HEK293 (cell line): Measurements from ENCODE around the gene CREB5.

ENCODE experiments used
- CTCF ChIA-PET: fragments of 350-600 bp; formaldehyde crosslinking; extraction: SDS; loops from one replicate; lab custom pipeline; 2021; ENCODE audit warnings: antibody characterized with exemption; lab: Yijun Ruan, JAX
- POLR2A ChIA-PET: fragments of 300-600 bp; formaldehyde crosslinking; extraction: SDS; loops from one replicate; lab custom pipeline; 2020; ENCODE audit warnings: antibody characterized with exemption, inconsistent platforms; lab: Yijun Ruan, JAX
- H3K27ac ChIP-seq: fragments of 200-500 bp; sonication (Bioruptor generic); 2 replicates; pipeline ENCODE4 v1.5.1; 2014; ENCODE audit warnings: low read depth, low read length, control low read depth, inconsistent platforms; ENCODE audit errors: extremely low read depth
- H3K36me3 ChIP-seq, 2 experiments: fragments of 200-500 bp in 1 of 2; sonication (Bioruptor generic) in 1 of 2; 1 replicate in 1 of 2; 2 replicates in 1 of 2; pipeline ENCODE4 v1.5.1; 2014 to 2017; ENCODE audit warnings: inconsistent platforms in 2 of 2, low read length in 2 of 2; ENCODE audit not compliant: control insufficient read depth in 2 of 2, insufficient read depth in 1 of 2
- H3K4me1 ChIP-seq: fragments of 200-500 bp; sonication (Bioruptor generic); 2 replicates; pipeline ENCODE4 v1.5.1; 2014; ENCODE audit warnings: mild to moderate bottlenecking, low read length, inconsistent platforms; ENCODE audit not compliant: control insufficient read depth, insufficient read depth
- H3K4me3 ChIP-seq: 2 replicates; pipeline ENCODE4 v1.5.1; 2011; ENCODE audit warnings: low read depth, mild to moderate bottlenecking, control low read depth, low read length, moderate library complexity
- H3K9me3 ChIP-seq: fragments of 200-500 bp; sonication (Bioruptor generic); 2 replicates; pipeline ENCODE4 v1.5.1; 2014; ENCODE audit warnings: low read depth, low read length, inconsistent platforms; ENCODE audit not compliant: control insufficient read depth, insufficient read depth
- EGR2 ChIP-seq: fragments of 450-650 bp; formaldehyde crosslinking; IDR thresholded peaks from 2 replicates; pipeline ENCODE4 v1.5.1; 2016; ENCODE audit warnings: low read depth, missing biosample characterization, missing genetic modification characterization
- REPIN1 ChIP-seq: fragments of 450-650 bp; formaldehyde crosslinking; IDR thresholded peaks from 2 replicates; pipeline ENCODE4 v1.5.1; 2017; ENCODE audit warnings: missing biosample characterization, missing genetic modification characterization, low read depth
- SETDB1 ChIP-seq: IDR thresholded peaks from one replicate; pipeline ENCODE4 v1.6.1; 2017; ENCODE audit warnings: mild to moderate bottlenecking, low read length, moderate library complexity, mixed read lengths; ENCODE audit not compliant: insufficient read length
- ZBTB21 ChIP-seq: fragments of 450-650 bp; formaldehyde crosslinking; IDR thresholded peaks from 2 replicates; pipeline ENCODE4 v1.5.1; 2017; ENCODE audit warnings: missing biosample characterization, missing genetic modification characterization
- ZEB2 ChIP-seq: fragments of 450-650 bp; formaldehyde crosslinking; IDR thresholded peaks from 2 replicates; pipeline ENCODE4 v1.5.1; 2016; ENCODE audit warnings: missing biosample characterization, missing genetic modification characterization
- ZFP37 ChIP-seq: fragments of 450-650 bp; formaldehyde crosslinking; IDR thresholded peaks from 2 replicates; pipeline ENCODE4 v1.5.1; 2016; ENCODE audit warnings: missing biosample characterization, missing genetic modification characterization
- ZNF114 ChIP-seq: fragments of 450-650 bp; formaldehyde crosslinking; IDR thresholded peaks from 2 replicates; pipeline ENCODE4 v1.5.0; 2017; ENCODE audit warnings: missing biosample characterization, missing genetic modification characterization
- ZNF266 ChIP-seq: fragments of 450-650 bp; formaldehyde crosslinking; IDR thresholded peaks from 2 replicates; pipeline ENCODE4 v1.5.1; 2016; ENCODE audit warnings: missing biosample characterization, missing genetic modification characterization, low read depth
- ZNF324 ChIP-seq: fragments of 450-650 bp; formaldehyde crosslinking; IDR thresholded peaks from 2 replicates; pipeline ENCODE4 v1.5.1; 2016; ENCODE audit warnings: missing biosample characterization, missing genetic modification characterization
- ZNF501 ChIP-seq: fragments of 450-650 bp; formaldehyde crosslinking; IDR thresholded peaks from 2 replicates; pipeline ENCODE4 v1.5.1; 2016; ENCODE audit warnings: missing biosample characterization, missing genetic modification characterization
- ZSCAN16 ChIP-seq: fragments of 450-650 bp; formaldehyde crosslinking; IDR thresholded peaks from 2 replicates; pipeline ENCODE4 v1.5.1; 2016; ENCODE audit warnings: missing biosample characterization, missing genetic modification characterization
- ZSCAN30 ChIP-seq: fragments of 450-650 bp; IDR thresholded peaks from 2 replicates; pipeline ENCODE4 v1.5.1; 2018; ENCODE audit warnings: missing biosample characterization, mild to moderate bottlenecking, missing genetic modification characterization, moderate library complexity
- TF ChIP-seq, protein P1 (sequence below): fragments of 450-650 bp; formaldehyde crosslinking; IDR thresholded peaks from 2 replicates; pipeline ENCODE4 v1.5.1; 2016; ENCODE audit warnings: missing biosample characterization, missing genetic modification characterization
- TF ChIP-seq, protein P2 (sequence below): fragments of 450-650 bp; formaldehyde crosslinking; IDR thresholded peaks from 2 replicates; pipeline ENCODE4 v1.5.1; 2016; ENCODE audit warnings: missing biosample characterization, missing genetic modification characterization
- TF ChIP-seq, protein P3 (sequence below): fragments of 450-650 bp; formaldehyde crosslinking; IDR thresholded peaks from 2 replicates; pipeline ENCODE4 v1.5.1; 2016; ENCODE audit warnings: missing biosample characterization, missing genetic modification characterization
- TF ChIP-seq, protein P4 (sequence below): fragments of 450-650 bp; formaldehyde crosslinking; IDR thresholded peaks from 2 replicates; pipeline ENCODE4 v1.5.1; 2017; ENCODE audit warnings: missing biosample characterization, missing genetic modification characterization
- TF ChIP-seq, protein P5 (sequence below): fragments of 450-650 bp; formaldehyde crosslinking; IDR thresholded peaks from 2 replicates; pipeline ENCODE4 v1.5.1; 2017; ENCODE audit warnings: missing biosample characterization, missing genetic modification characterization
- TF ChIP-seq, protein P6 (sequence below): fragments of 450-650 bp; IDR thresholded peaks from 2 replicates; pipeline ENCODE4 v1.5.1; 2018; ENCODE audit warnings: missing biosample characterization, missing genetic modification characterization
- TF ChIP-seq, protein P7 (sequence below): fragments of 450-650 bp; formaldehyde crosslinking; IDR thresholded peaks from 2 replicates; pipeline ENCODE4 v1.5.1; 2016; ENCODE audit warnings: missing biosample characterization, missing genetic modification characterization

Gene CREB5

DNA sequence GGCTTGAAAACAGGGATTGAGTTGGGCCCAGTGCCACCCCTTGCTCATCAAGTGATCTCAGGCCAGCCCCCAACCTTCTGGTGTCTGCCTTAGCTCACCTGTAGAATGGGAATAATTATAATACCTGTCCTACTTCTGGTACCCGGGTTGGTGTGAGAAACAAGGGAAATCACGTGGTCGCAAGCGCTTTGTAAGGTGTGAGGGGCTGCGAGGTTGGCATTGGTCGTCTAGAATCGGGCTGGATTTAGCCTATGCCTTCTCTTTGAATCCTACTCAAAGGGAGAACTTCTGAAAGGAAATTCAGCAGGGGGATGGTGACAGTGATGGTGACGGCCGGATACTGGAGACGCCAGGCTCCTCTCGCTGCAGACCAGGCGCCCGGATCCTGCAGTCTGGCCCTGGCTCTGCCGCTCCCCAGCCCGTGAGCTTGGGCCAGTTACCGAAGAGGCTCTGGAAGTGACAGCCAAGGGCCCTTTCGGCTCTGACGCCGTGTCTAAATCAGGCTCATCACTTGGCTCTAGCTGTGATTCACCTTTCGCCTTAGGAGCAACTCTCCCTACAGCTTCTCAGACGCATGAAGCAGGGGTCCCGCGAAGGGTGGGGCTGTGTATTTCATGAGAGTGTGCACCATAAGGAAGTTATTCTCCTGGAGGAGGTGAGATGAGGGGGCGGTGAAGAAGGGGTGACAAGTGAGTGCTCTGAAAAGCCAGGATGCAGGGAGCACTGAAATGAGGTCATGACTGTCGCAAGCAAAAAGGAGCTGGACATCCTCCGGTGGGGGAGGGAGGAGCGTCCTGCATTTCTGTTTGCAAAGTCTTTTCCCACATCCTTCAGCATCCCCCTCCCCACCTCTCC lies 4.0 kb upstream of the CREB5 start:
- TF ChIP-seq ZNF114 (no peak), SETDB1 (no peak), ZSCAN16 (no peak), EGR2 (tag by site-specific recombination) (no peak; the same call in 1 of the 2 replicates)
- TF ChIP-seq, protein P1, sequence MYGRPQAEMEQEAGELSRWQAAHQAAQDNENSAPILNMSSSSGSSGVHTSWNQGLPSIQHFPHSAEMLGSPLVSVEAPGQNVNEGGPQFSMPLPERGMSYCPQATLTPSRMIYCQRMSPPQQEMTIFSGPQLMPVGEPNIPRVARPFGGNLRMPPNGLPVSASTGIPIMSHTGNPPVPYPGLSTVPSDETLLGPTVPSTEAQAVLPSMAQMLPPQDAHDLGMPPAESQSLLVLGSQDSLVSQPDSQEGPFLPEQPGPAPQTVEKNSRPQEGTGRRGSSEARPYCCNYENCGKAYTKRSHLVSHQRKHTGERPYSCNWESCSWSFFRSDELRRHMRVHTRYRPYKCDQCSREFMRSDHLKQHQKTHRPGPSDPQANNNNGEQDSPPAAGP (tag by site-specific recombination): 0 out of 2 replicates have a peak, but pooled peaks have one; percentile 25
- TF ChIP-seq, protein P2, sequence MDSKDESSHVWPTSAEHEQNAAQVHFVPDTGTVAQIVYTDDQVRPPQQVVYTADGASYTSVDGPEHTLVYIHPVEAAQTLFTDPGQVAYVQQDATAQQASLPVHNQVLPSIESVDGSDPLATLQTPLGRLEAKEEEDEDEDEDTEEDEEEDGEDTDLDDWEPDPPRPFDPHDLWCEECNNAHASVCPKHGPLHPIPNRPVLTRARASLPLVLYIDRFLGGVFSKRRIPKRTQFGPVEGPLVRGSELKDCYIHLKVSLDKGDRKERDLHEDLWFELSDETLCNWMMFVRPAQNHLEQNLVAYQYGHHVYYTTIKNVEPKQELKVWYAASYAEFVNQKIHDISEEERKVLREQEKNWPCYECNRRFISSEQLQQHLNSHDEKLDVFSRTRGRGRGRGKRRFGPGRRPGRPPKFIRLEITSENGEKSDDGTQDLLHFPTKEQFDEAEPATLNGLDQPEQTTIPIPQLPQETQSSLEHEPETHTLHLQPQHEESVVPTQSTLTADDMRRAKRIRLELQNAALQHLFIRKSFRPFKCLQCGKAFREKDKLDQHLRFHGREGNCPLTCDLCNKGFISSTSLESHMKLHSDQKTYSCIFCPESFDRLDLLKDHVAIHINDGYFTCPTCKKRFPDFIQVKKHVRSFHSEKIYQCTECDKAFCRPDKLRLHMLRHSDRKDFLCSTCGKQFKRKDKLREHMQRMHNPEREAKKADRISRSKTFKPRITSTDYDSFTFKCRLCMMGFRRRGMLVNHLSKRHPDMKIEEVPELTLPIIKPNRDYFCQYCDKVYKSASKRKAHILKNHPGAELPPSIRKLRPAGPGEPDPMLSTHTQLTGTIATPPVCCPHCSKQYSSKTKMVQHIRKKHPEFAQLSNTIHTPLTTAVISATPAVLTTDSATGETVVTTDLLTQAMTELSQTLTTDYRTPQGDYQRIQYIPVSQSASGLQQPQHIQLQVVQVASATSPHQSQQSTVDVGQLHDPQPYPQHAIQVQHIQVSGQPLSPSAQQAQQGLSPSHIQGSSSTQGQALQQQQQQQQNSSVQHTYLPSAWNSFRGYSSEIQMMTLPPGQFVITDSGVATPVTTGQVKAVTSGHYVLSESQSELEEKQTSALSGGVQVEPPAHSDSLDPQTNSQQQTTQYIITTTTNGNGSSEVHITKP (tag by site-specific recombination): no peak
- TF ChIP-seq, protein P3, sequence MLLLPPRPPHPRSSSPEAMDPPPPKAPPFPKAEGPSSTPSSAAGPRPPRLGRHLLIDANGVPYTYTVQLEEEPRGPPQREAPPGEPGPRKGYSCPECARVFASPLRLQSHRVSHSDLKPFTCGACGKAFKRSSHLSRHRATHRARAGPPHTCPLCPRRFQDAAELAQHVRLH: no peak
- TF ChIP-seq, protein P4, sequence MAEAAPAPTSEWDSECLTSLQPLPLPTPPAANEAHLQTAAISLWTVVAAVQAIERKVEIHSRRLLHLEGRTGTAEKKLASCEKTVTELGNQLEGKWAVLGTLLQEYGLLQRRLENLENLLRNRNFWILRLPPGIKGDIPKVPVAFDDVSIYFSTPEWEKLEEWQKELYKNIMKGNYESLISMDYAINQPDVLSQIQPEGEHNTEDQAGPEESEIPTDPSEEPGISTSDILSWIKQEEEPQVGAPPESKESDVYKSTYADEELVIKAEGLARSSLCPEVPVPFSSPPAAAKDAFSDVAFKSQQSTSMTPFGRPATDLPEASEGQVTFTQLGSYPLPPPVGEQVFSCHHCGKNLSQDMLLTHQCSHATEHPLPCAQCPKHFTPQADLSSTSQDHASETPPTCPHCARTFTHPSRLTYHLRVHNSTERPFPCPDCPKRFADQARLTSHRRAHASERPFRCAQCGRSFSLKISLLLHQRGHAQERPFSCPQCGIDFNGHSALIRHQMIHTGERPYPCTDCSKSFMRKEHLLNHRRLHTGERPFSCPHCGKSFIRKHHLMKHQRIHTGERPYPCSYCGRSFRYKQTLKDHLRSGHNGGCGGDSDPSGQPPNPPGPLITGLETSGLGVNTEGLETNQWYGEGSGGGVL (tag by site-specific recombination): peak; percentile 59
- TF ChIP-seq, protein P5, sequence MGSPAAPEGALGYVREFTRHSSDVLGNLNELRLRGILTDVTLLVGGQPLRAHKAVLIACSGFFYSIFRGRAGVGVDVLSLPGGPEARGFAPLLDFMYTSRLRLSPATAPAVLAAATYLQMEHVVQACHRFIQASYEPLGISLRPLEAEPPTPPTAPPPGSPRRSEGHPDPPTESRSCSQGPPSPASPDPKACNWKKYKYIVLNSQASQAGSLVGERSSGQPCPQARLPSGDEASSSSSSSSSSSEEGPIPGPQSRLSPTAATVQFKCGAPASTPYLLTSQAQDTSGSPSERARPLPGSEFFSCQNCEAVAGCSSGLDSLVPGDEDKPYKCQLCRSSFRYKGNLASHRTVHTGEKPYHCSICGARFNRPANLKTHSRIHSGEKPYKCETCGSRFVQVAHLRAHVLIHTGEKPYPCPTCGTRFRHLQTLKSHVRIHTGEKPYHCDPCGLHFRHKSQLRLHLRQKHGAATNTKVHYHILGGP (tag by site-specific recombination): no peak
- ChIA-PET CTCF (interaction anchor here (0.6 to 1.0 kb wide), 6 partner anchors 18 to 736 kb away, joined by 3 to 5 read pairs (median 4); no protein-coding TSS in a partner anchor), POLR2A (interaction anchor here (1.2 kb wide), 1 partner anchor 25 kb away, joined by 8 read pairs; no protein-coding TSS in a partner anchor)
- H3K36me3 ChIP-seq: no peaks in the 10 kb centered on the region
- H3K4me3 ChIP-seq: peak overlapping the region; percentile 37
- peaks cover 12% of the 10 kb centered on the region; the same call in 1 of the 2 replicates for H3K4me1 ChIP-seq
- H3K9me3 ChIP-seq: no peaks in the 10 kb centered on the region
- H3K27ac ChIP-seq: no peak overlapping the region; the same call in 1 of the 2 replicates

DNA sequence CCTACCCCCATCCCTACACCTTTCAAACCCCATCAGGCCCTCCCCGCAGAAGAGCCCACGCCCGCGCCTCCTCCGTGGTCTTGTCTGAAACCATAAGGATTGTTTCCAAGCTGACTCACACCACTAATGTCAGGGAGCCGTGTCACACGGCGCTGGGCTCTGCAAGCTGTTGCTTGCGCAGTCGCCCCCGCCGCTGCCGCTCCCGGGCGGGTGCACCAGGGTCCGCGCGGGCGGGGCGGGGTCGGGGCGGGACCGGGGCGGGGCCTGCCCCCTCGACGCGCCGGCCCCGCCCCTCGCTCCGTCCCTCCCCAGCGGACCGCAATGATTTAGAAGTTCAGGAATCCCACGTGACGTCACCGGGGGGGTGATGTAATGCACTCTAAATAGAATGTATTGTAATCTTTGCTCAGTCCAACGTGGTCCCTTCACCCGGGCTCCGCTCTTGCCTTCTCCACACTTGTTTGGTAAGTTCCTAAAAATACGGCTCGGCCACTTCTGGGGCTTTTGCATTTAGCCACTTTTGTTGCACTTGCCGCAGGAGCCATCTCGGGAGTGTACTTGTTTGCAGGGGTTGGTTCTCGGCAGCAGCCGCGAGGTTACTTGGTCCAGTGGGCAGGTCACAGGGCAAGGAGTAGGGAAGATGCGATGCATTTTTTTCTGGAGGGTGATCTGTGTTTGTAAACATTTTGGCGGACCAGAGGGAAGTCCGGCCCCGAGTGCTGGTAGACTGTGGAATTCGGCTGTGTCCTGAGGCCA lies 3.2 kb upstream of the CREB5 start:
- POLR2A ChIA-PET: interaction anchor here (0.5 to 1.3 kb wide), 3 partner anchors 24 to 481 kb away, joined by 3 to 8 read pairs (median 3); no protein-coding TSS in a partner anchor
- Histone ChIP-seq H3K36me3 (no peaks in the 10 kb centered on the region), H3K9me3 (no peaks in the 10 kb centered on the region), H3K4me3 (peak overlapping the region; percentile 68), H3K27ac (peak overlapping the region; percentile 98), H3K4me1 (peaks cover 15% of the 10 kb centered on the region; the same call in 1 of the 2 replicates)
- CTCF ChIA-PET: interaction anchor here (0.6 to 0.7 kb wide), 2 partner anchors 19 to 735 kb away, joined by 4 to 5 read pairs; no protein-coding TSS in a partner anchor
- TF ChIP-seq ZNF324 (tag by site-specific recombination): no peak
- peak; percentile 35; the same call in 1 of the 2 replicates for TF ChIP-seq ZNF501 (tag by site-specific recombination)
- TF ChIP-seq ZFP37 (tag by site-specific recombination): peak; percentile 54; the same call in 1 of the 2 replicates
- TF ChIP-seq, protein P6, sequence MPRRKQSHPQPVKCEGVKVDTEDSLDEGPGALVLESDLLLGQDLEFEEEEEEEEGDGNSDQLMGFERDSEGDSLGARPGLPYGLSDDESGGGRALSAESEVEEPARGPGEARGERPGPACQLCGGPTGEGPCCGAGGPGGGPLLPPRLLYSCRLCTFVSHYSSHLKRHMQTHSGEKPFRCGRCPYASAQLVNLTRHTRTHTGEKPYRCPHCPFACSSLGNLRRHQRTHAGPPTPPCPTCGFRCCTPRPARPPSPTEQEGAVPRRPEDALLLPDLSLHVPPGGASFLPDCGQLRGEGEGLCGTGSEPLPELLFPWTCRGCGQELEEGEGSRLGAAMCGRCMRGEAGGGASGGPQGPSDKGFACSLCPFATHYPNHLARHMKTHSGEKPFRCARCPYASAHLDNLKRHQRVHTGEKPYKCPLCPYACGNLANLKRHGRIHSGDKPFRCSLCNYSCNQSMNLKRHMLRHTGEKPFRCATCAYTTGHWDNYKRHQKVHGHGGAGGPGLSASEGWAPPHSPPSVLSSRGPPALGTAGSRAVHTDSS (tag by site-specific recombination): no peak
- TF ChIP-seq ZNF266 (tag by site-specific recombination): no peak
- no peak for TF ChIP-seq REPIN1 (tag by site-specific recombination)
- TF ChIP-seq, protein P7, sequence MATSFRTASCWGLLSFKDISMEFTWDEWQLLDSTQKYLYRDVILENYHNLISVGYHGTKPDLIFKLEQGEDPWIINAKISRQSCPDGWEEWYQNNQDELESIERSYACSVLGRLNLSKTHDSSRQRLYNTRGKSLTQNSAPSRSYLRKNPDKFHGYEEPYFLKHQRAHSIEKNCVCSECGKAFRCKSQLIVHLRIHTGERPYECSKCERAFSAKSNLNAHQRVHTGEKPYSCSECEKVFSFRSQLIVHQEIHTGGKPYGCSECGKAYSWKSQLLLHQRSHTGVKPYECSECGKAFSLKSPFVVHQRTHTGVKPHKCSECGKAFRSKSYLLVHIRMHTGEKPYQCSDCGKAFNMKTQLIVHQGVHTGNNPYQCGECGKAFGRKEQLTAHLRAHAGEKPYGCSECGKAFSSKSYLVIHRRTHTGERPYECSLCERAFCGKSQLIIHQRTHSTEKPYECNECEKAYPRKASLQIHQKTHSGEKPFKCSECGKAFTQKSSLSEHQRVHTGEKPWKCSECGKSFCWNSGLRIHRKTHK (tag by site-specific recombination): no peak
- no peak for TF ChIP-seq ZSCAN30 (tag by site-specific recombination)
- peak; percentile 90 for TF ChIP-seq ZBTB21 (tag by site-specific recombination)
- TF ChIP-seq ZEB2: peak; percentile 51; the same call in 1 of the 2 replicates
